SU-DHL-6 (cell line): ENCODE results near the gene SMOC1.

Source experiments
- EZH2phosphoT487 ChIP-seq: fragments of 200-600 bp; sonication (generic), shearing (Covaris generic); conservative IDR thresholded peaks from 2 replicates; pipeline ENCODE4 v1.6.1; 2018; ENCODE audit warnings: mild to moderate bottlenecking, antibody characterized with exemption, low read length, moderate library complexity, mixed read lengths
- TF ChIP-seq, protein P1 (sequence below): fragments of 200-600 bp; sonication (generic); IDR thresholded peaks from one replicate; pipeline ENCODE4 v1.5.1; 2017; ENCODE audit warnings: antibody characterized with exemption, mild to moderate bottlenecking, low read length, moderate library complexity; ENCODE audit not compliant: insufficient read depth, poor library complexity, severe bottlenecking

GRCh38 chr14:69886453-69887242 lies 7.4 kb downstream of the SMOC1 start:
- TF ChIP-seq, protein P1, sequence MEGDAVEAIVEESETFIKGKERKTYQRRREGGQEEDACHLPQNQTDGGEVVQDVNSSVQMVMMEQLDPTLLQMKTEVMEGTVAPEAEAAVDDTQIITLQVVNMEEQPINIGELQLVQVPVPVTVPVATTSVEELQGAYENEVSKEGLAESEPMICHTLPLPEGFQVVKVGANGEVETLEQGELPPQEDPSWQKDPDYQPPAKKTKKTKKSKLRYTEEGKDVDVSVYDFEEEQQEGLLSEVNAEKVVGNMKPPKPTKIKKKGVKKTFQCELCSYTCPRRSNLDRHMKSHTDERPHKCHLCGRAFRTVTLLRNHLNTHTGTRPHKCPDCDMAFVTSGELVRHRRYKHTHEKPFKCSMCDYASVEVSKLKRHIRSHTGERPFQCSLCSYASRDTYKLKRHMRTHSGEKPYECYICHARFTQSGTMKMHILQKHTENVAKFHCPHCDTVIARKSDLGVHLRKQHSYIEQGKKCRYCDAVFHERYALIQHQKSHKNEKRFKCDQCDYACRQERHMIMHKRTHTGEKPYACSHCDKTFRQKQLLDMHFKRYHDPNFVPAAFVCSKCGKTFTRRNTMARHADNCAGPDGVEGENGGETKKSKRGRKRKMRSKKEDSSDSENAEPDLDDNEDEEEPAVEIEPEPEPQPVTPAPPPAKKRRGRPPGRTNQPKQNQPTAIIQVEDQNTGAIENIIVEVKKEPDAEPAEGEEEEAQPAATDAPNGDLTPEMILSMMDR, result no peak
- TF ChIP-seq EZH2phosphoT487, result no peak
